B cell (primary cell): ENCODE measurements around the gene GAB3. TPM values are rescaled to one million over a fixed set of nuclear protein-coding genes. Genes with fewer than 3 reads are reported as not detected.

ENCODE experiments used
- ATAC-seq: fragments of 200-7000 bp; cut with Tn5 transposase; one replicate; pipeline ENCODE4 v1.10.0; 2021; ENCODE audit warnings: low read depth, mild to moderate bottlenecking, moderate number of reproducible peaks, moderate library complexity
- CTCF ChIA-PET: fragments of 350-600 bp; sonication (Branson Sonifier 250); formaldehyde crosslinking; loops from one replicate; lab custom pipeline; 2021; ENCODE audit warnings: antibody characterized with exemption, inconsistent platforms; lab: Charles Lee
- POLR2A ChIA-PET: fragments of 350-600 bp; sonication (Branson Sonifier 250); formaldehyde crosslinking; loops from one replicate; lab custom pipeline; 2021; ENCODE audit warnings: antibody characterized with exemption; lab: Charles Lee
- DNase-seq: peaks from one replicate; pipeline ENCODE4 v3.0.0; 2013
- H2AFZ ChIP-seq: 2 replicates; pipeline ENCODE4 v1.6.1; 2012; ENCODE audit warnings: mild to moderate bottlenecking, low read depth, low read length; ENCODE audit not compliant: insufficient read depth, poor library complexity, severe bottlenecking
- H3K27ac ChIP-seq, 2 donors: 1 replicate in 1 of 2; 2 replicates in 1 of 2; pipeline ENCODE4 v1.5.1; 2012 to 2013; ENCODE audit warnings: low read length in 2 of 2, mild to moderate bottlenecking in 2 of 2, moderate library complexity in 1 of 2
- H3K27me3 ChIP-seq, 4 experiments: fragments of 200-600 bp in 1 of 4; sonication (generic) in 1 of 4; replicated peaks in 1 of 4; 1 replicate in 2 of 4; 2 replicates in 2 of 4; pipeline versions ENCODE4 v1.6.1 to v1.7.0; 2013 to 2016; ENCODE audit warnings: low read length in 3 of 4, mild to moderate bottlenecking in 2 of 4, mixed read lengths in 1 of 4, moderate library complexity in 1 of 4; ENCODE audit not compliant: insufficient read depth in 4 of 4, control insufficient read depth in 3 of 4; ENCODE audit errors: control extremely low read depth in 1 of 4
- H3K36me3 ChIP-seq, 2 experiments: replicated peaks in 1 of 2; 1 replicate in 1 of 2; 2 replicates in 1 of 2; pipeline versions ENCODE4 v1.6.1 to v1.7.1; 2013; ENCODE audit warnings: low read length in 1 of 2; ENCODE audit not compliant: insufficient read depth in 2 of 2, control insufficient read depth in 1 of 2; ENCODE audit errors: control extremely low read depth in 1 of 2, extremely low read depth in 1 of 2
- H3K4me1 ChIP-seq, 2 donors: fragments of 200-600 bp in 1 of 2; sonication (generic) in 1 of 2; 1 replicate in 1 of 2; 2 replicates in 1 of 2; pipeline versions ENCODE4 v1.5.1 to v1.6.1; 2013 to 2017; ENCODE audit warnings: low read length in 2 of 2; ENCODE audit not compliant: control insufficient read depth in 2 of 2, insufficient read depth in 2 of 2
- H3K4me2 ChIP-seq: replicated peaks from 2 replicates; pipeline ENCODE3; 2012; ENCODE audit warnings: mild to moderate bottlenecking, low read depth, low read length; ENCODE audit not compliant: poor library complexity, severe bottlenecking
- H3K4me3 ChIP-seq, 5 experiments: fragments of 200-600 bp in 1 of 5; sonication (generic) in 1 of 5; 1 replicate in 3 of 5; 2 replicates in 2 of 5; pipeline versions ENCODE4 v1.5.1 to v1.7.0; 2011 to 2016; ENCODE audit warnings: low read length in 4 of 5, mild to moderate bottlenecking in 4 of 5, low read depth in 2 of 5, control low read depth in 1 of 5, moderate library complexity in 1 of 5; ENCODE audit not compliant: insufficient read depth in 1 of 5; ENCODE audit errors: control extremely low read depth in 1 of 5, extremely low read depth in 1 of 5
- H3K79me2 ChIP-seq: fragments of 200-600 bp; sonication (generic); one replicate; pipeline ENCODE4 v1.6.0; 2016; ENCODE audit warnings: low read length; ENCODE audit not compliant: control insufficient read depth, insufficient read depth
- H3K9ac ChIP-seq: fragments of 200-600 bp; sonication (generic); 2 replicates; pipeline ENCODE4 v1.6.1; 2017; ENCODE audit warnings: mild to moderate bottlenecking, low read length, moderate library complexity
- H3K9me3 ChIP-seq, 3 donors: one replicate each; pipeline versions ENCODE4 v1.6.1 to v1.7.1; 2013; ENCODE audit warnings: low read length in 2 of 3; ENCODE audit not compliant: control insufficient read depth in 2 of 3, insufficient read depth in 1 of 3; ENCODE audit errors: control extremely low read depth in 1 of 3
- H4K20me1 ChIP-seq: 2 replicates; pipeline ENCODE4 v1.6.0; 2012; ENCODE audit warnings: mild to moderate bottlenecking, low read length; ENCODE audit not compliant: insufficient read depth, control insufficient read depth, poor library complexity, severe bottlenecking
- H3K27ac Mint-ChIP-seq: one replicate; pipeline ENCODE4 v1.8.0; 2021; ENCODE audit warnings: mixed read lengths
- H3K27me3 Mint-ChIP-seq: one replicate; pipeline ENCODE4 v1.8.0; 2021; ENCODE audit warnings: mixed read lengths
- H3K4me1 Mint-ChIP-seq: one replicate; pipeline ENCODE4 v1.8.0; 2021; ENCODE audit warnings: mixed read lengths
- H3K4me3 Mint-ChIP-seq: one replicate; pipeline ENCODE4 v1.8.0; 2021; ENCODE audit warnings: mixed read lengths
- H3K9me3 Mint-ChIP-seq: one replicate; pipeline ENCODE4 v1.8.0; 2022; ENCODE audit warnings: mixed read lengths; ENCODE audit not compliant: insufficient read depth
- CTCF ChIP-seq: fragments of 200-600 bp; IDR thresholded peaks from one replicate; pipeline ENCODE4 v1.8.0; 2022; ENCODE audit warnings: antibody characterized with exemption, mild to moderate bottlenecking
- EZH2 ChIP-seq: IDR thresholded peaks from 2 replicates; pipeline ENCODE4 v1.6.1; 2012; ENCODE audit warnings: borderline replicate concordance, low read depth, mild to moderate bottlenecking, moderate library complexity, low read length; ENCODE audit not compliant: insufficient read depth, poor library complexity, severe bottlenecking
- WGBS: methylation state at CpG from one replicate; pipeline ENCODE4 v1.1.5; 2013; ENCODE audit warnings: missing lambda C conversion rate; ENCODE audit not compliant: insufficient coverage; 5-methylcytosine and 5-hydroxymethylcytosine counted together
- intact Hi-C: fragments of 100-400 bp; cut with micrococcal nuclease; formaldehyde crosslinking; loops from one replicate; pipeline ENCODE4 v1.10.0; 2022
- polyA plus RNA-seq: library from polyadenylated mRNA; depleted of rRNA; stranded (reverse); fragments of >200 nt; gene quantifications from 2 replicates; pipeline ENCODE4 v1.2.3, GENCODE V29; 2012
- total RNA-seq, 2 donors: library from RNA; stranded (reverse); fragments of 120-200 nt in 1 of 2; gene quantifications; 1 replicate in 1 of 2; 2 replicates in 1 of 2; pipeline versions ENCODE4 v1.2.3 to v1.2.4, GENCODE V29; 2013 to 2022

GAB3 gene
- total and polyA plus RNA-seq, 2 donors (not counting 1 experiment from before 2014, with no cell fraction given) = 13.2 to 16.5 TPM

GRCh38 chrX:154732421-154733065 is 18.3 kb downstream of the GAB3 start:
- no peak for ATAC-seq
- Histone ChIP-seq H3K36me3 (no peaks in the 10 kb centered on the region), H3K79me2 (peaks cover 16% of the 10 kb centered on the region), H3K4me1 (peaks cover 20 to 36% of the 10 kb centered on the region in 2 donors), H2AFZ (peak overlapping the region; percentile 9), H3K4me2 (peak overlapping the region; percentile 12), H3K27me3 (no peaks in the 10 kb centered on the region), H4K20me1 (no peaks in the 10 kb centered on the region), H3K9ac (no peak overlapping the region), H3K27ac (no peak overlapping the region), H3K9me3 (no peaks in the 10 kb centered on the region), H3K4me3 (no peak overlapping the region)
- no peak for DNase-seq
- Mint-ChIP-seq H3K27me3 (no peaks in the 10 kb centered on the region), H3K9me3 (no peaks in the 10 kb centered on the region), H3K27ac (no peak overlapping the region), H3K4me3 (peak overlapping the region; percentile 65), H3K4me1 (peaks cover 58% of the 10 kb centered on the region)
- TF ChIP-seq EZH2 (no peak), CTCF (no peak)
- CTCF ChIA-PET = interaction anchor here (1.7 to 1.8 kb wide), 2 partner anchors 16 kb away, joined by 5 to 8 read pairs; no protein-coding TSS in a partner anchor
- POLR2A ChIA-PET = no interaction called here
- intact Hi-C loops = no loop called here
- WGBS = 18% methylated on average over 4 of the region's 5 CpGs

GRCh38 chrX:154731881-154732280 is 19.0 kb downstream of the GAB3 start:
- Histone ChIP-seq H3K36me3 (no peaks in the 10 kb centered on the region), H3K4me1 (peaks cover 20 to 36% of the 10 kb centered on the region in 2 donors), H3K4me2 (no peak overlapping the region), H2AFZ (no peak overlapping the region), H4K20me1 (no peaks in the 10 kb centered on the region), H3K79me2 (peaks cover 16% of the 10 kb centered on the region), H3K9me3 (no peaks in the 10 kb centered on the region), H3K9ac (no peak overlapping the region), H3K27ac (no peak overlapping the region), H3K27me3 (no peaks in the 10 kb centered on the region), H3K4me3 (no peak overlapping the region)
- no peak overlapping the region for H3K27ac Mint-ChIP-seq
- H3K9me3 Mint-ChIP-seq = no peaks in the 10 kb centered on the region
- WGBS = 92% methylated on average over 5 of the region's 7 CpGs
- H3K4me1 Mint-ChIP-seq = peaks cover 61% of the 10 kb centered on the region
- no peaks in the 10 kb centered on the region for H3K27me3 Mint-ChIP-seq
- no peak for TF ChIP-seq EZH2
- no peak for TF ChIP-seq CTCF
- DNase-seq (no peak), ATAC-seq (no peak)
- POLR2A ChIA-PET = no interaction called here
- H3K4me3 Mint-ChIP-seq = no peak overlapping the region
- CTCF ChIA-PET = interaction anchor here (1.7 to 1.8 kb wide), 2 partner anchors 15 to 17 kb away, joined by 5 to 8 read pairs; no protein-coding TSS in a partner anchor
- intact Hi-C loops = no loop called here
